GM23248 (cell line): ENCODE data around the gene BMI1. TPM values are rescaled to one million over a fixed set of nuclear protein-coding genes. Genes with fewer than 3 reads are reported as not detected.
A peak's percentile ranks its signal among the peaks of the same experiment; 100 is the strongest.

Experiments
- DNase-seq: peaks from one replicate; pipeline ENCODE4 v3.0.0-alpha.2; 2015
- H2AFZ ChIP-seq: fragments of 200-600 bp; sonication (generic); 2 replicates; pipeline ENCODE4 v1.6.1; 2016; ENCODE audit warnings: antibody characterized with exemption
- H3F3A ChIP-seq: fragments of 200-600 bp; sonication (generic); 2 replicates; pipeline ENCODE4 v1.6.1; 2016; ENCODE audit warnings: mild to moderate bottlenecking, antibody characterized with exemption, mixed run types; ENCODE audit not compliant: insufficient read depth
- H3K27ac ChIP-seq: fragments of 200-600 bp; sonication (generic); 2 replicates; pipeline ENCODE4 v1.5.1; 2016; ENCODE audit warnings: mild to moderate bottlenecking
- H3K27me3 ChIP-seq: fragments of 200-600 bp; sonication (generic); replicated peaks from 2 replicates; pipeline ENCODE4 v1.6.1; 2016; ENCODE audit warnings: mild to moderate bottlenecking; ENCODE audit not compliant: insufficient read depth
- H3K36me3 ChIP-seq: fragments of 200-600 bp; sonication (generic); 2 replicates; pipeline ENCODE4 v1.6.1; 2016; ENCODE audit warnings: low read depth, mild to moderate bottlenecking
- H3K4me1 ChIP-seq: fragments of 200-600 bp; sonication (generic); 2 replicates; pipeline ENCODE4 v1.6.1; 2016; ENCODE audit warnings: mild to moderate bottlenecking; ENCODE audit not compliant: insufficient read depth
- H3K4me2 ChIP-seq: fragments of 200-600 bp; sonication (generic); one replicate; pipeline ENCODE4 v1.6.1; 2016; ENCODE audit warnings: mild to moderate bottlenecking; ENCODE audit not compliant: unreplicated experiment
- H3K4me3 ChIP-seq: fragments of 200-600 bp; sonication (generic); 2 replicates; pipeline ENCODE4 v1.5.1; 2016; ENCODE audit warnings: mild to moderate bottlenecking
- H3K79me2 ChIP-seq: fragments of 200-600 bp; sonication (generic); 2 replicates; pipeline ENCODE4 v1.6.1; 2016; ENCODE audit warnings: mild to moderate bottlenecking; ENCODE audit not compliant: insufficient read depth
- H3K9ac ChIP-seq: fragments of 200-600 bp; sonication (generic); 2 replicates; pipeline ENCODE4 v1.6.1; 2016; ENCODE audit warnings: mild to moderate bottlenecking
- H3K9me2 ChIP-seq: fragments of 200-600 bp; sonication (generic); 2 replicates; pipeline ENCODE4 v1.6.1; 2016; ENCODE audit warnings: mixed run types, mild to moderate bottlenecking, moderate library complexity; ENCODE audit not compliant: insufficient read depth
- H3K9me3 ChIP-seq: fragments of 200-600 bp; sonication (generic); one replicate; pipeline ENCODE4 v1.6.1; 2017; ENCODE audit warnings: low read depth
- H4K20me1 ChIP-seq: fragments of 200-600 bp; sonication (generic); 2 replicates; pipeline ENCODE4 v1.6.0; 2016; ENCODE audit not compliant: insufficient read depth
- EZH2 ChIP-seq: fragments of 200-600 bp; sonication (generic); IDR thresholded peaks from 2 replicates; pipeline ENCODE4 v1.6.1; 2018; ENCODE audit warnings: antibody characterized with exemption, mild to moderate bottlenecking; ENCODE audit not compliant: insufficient read depth, poor library complexity, severe bottlenecking
- EZH2phosphoT487 ChIP-seq: fragments of 200-600 bp; sonication (generic); IDR thresholded peaks from 2 replicates; pipeline ENCODE4 v1.6.1; 2018; ENCODE audit warnings: antibody characterized with exemption, moderate library complexity, mild to moderate bottlenecking, low read depth; ENCODE audit not compliant: insufficient read depth
- WGBS, 2 experiments: methylation state at CpG; one replicate each; pipeline ENCODE4 v1.1.6; 2015 to 2017; ENCODE audit warnings: low lambda C conversion rate in 2 of 2, low coverage in 1 of 2; ENCODE audit errors: missing lambda C conversion rate in 2 of 2; 5-methylcytosine and 5-hydroxymethylcytosine counted together
- in situ Hi-C: fragments of 300-500 bp; cut with MboI; formaldehyde crosslinking; loops from 2 replicates; pipeline ENCODE4 v1.15.0; 2020
- polyA plus RNA-seq: library from polyadenylated mRNA; unstranded; fragments of >200 nt; fragmentation: Nextera tagmentation; extraction: Ambion mirVana; gene quantifications from 2 replicates; pipeline ENCODE4 v1.2.1, GENCODE V29; 2016
- total RNA-seq: library from RNA; depleted of rRNA; stranded (reverse); fragments of >200 nt; shearing (Covaris generic); gene quantifications from 2 replicates; pipeline ENCODE4 v1.2.3, GENCODE V29; 2014

Gene BMI1
- total and polyA plus RNA-seq, 2 experiments from 2014 or later = 38.0 to 66.0 TPM

GRCh38 chr10:22368402-22368801, 47.5 kb downstream of the BMI1 start:
- Histone ChIP-seq H3K9ac (no peak overlapping the region), H4K20me1 (no peaks in the 10 kb centered on the region), H3K9me3 (no peaks in the 10 kb centered on the region), H2AFZ (no peak overlapping the region), H3F3A (no peaks in the 10 kb centered on the region), H3K4me3 (no peak overlapping the region), H3K27me3 (no peaks in the 10 kb centered on the region), H3K36me3 (no peaks in the 10 kb centered on the region), H3K27ac (no peak overlapping the region), H3K9me2 (no peaks in the 10 kb centered on the region), H3K4me2 (no peak overlapping the region), H3K4me1 (no peaks in the 10 kb centered on the region), H3K79me2 (no peaks in the 10 kb centered on the region)
- WGBS, 2 experiments = 91% methylated on average over 4 of the region's 4 CpGs
- in situ Hi-C loops = no loop called here
- no peak for DNase-seq
- TF ChIP-seq EZH2 = no peak
- no peak for TF ChIP-seq EZH2phosphoT487

GRCh38 chr10:22368981-22369380, 48.1 kb downstream of the BMI1 start:
- Histone ChIP-seq H4K20me1 (no peaks in the 10 kb centered on the region), H3K4me1 (no peaks in the 10 kb centered on the region), H3K4me3 (no peak overlapping the region), H3K27ac (no peak overlapping the region), H3K4me2 (no peak overlapping the region), H3K36me3 (no peaks in the 10 kb centered on the region), H3K27me3 (no peaks in the 10 kb centered on the region), H3K9me2 (no peaks in the 10 kb centered on the region), H3K9ac (no peak overlapping the region), H3F3A (no peaks in the 10 kb centered on the region), H3K79me2 (no peaks in the 10 kb centered on the region), H2AFZ (no peak overlapping the region), H3K9me3 (no peaks in the 10 kb centered on the region)
- in situ Hi-C loops = no loop called here
- WGBS, 2 experiments = 65 to 79% methylated on average over 2 of the region's 2 CpGs
- TF ChIP-seq EZH2phosphoT487 = no peak
- TF ChIP-seq EZH2 = no peak
- no peak for DNase-seq

- no peak overlapping the region for H3K9ac ChIP-seq
- H3F3A ChIP-seq = no peaks in the 10 kb centered on the region
- H3K9me2 ChIP-seq = no peaks in the 10 kb centered on the region
- in situ Hi-C loops = no loop called here
- 79 to 81% methylated on average over 5 of the region's 5 CpGs for WGBS, 2 experiments
- H3K79me2 ChIP-seq = no peaks in the 10 kb centered on the region
- no peak overlapping the region for H3K4me2 ChIP-seq
- no peak overlapping the region for H3K4me3 ChIP-seq
- no peaks in the 10 kb centered on the region for H3K4me1 ChIP-seq
- no peaks in the 10 kb centered on the region for H3K9me3 ChIP-seq
- TF ChIP-seq EZH2phosphoT487 = no peak
- no peak for TF ChIP-seq EZH2
- no peaks in the 10 kb centered on the region for H3K27me3 ChIP-seq
- no peak overlapping the region for H2AFZ ChIP-seq
- no peaks in the 10 kb centered on the region for H4K20me1 ChIP-seq
- DNase-seq = peak; percentile 29
- no peaks in the 10 kb centered on the region for H3K36me3 ChIP-seq
- no peak overlapping the region for H3K27ac ChIP-seq
Observed at GRCh38 chr10:22369434-22370072, 48.7 kb downstream of the BMI1 start.

GRCh38 chr10:22370320-22370719, 49.4 kb downstream of the BMI1 start:
- in situ Hi-C loops = no loop called here
- no peak for DNase-seq
- no peak overlapping the region for H3K4me3 ChIP-seq
- no peaks in the 10 kb centered on the region for H4K20me1 ChIP-seq
- no peak overlapping the region for H2AFZ ChIP-seq
- no peaks in the 10 kb centered on the region for H3K9me3 ChIP-seq
- no peaks in the 10 kb centered on the region for H3F3A ChIP-seq
- no peaks in the 10 kb centered on the region for H3K27me3 ChIP-seq
- no peak overlapping the region for H3K27ac ChIP-seq
- H3K4me1 ChIP-seq = no peaks in the 10 kb centered on the region
- no peaks in the 10 kb centered on the region for H3K9me2 ChIP-seq
- H3K4me2 ChIP-seq = no peak overlapping the region
- H3K9ac ChIP-seq = no peak overlapping the region
- H3K36me3 ChIP-seq = no peaks in the 10 kb centered on the region
- no peaks in the 10 kb centered on the region for H3K79me2 ChIP-seq
- no peak for TF ChIP-seq EZH2phosphoT487
- no peak for TF ChIP-seq EZH2

- 71 to 81% methylated on average over 6 of the region's 6 CpGs for WGBS, 2 experiments
- Histone ChIP-seq H3K27me3 (no peaks in the 10 kb centered on the region), H3K4me3 (no peak overlapping the region), H3K27ac (no peak overlapping the region), H4K20me1 (no peaks in the 10 kb centered on the region), H3F3A (no peaks in the 10 kb centered on the region), H2AFZ (no peak overlapping the region), H3K4me2 (no peak overlapping the region), H3K79me2 (no peaks in the 10 kb centered on the region), H3K9ac (no peak overlapping the region), H3K4me1 (no peaks in the 10 kb centered on the region), H3K9me2 (no peaks in the 10 kb centered on the region), H3K36me3 (no peaks in the 10 kb centered on the region), H3K9me3 (no peaks in the 10 kb centered on the region)
- DNase-seq = no peak
- no peak for TF ChIP-seq EZH2phosphoT487
- no peak for TF ChIP-seq EZH2
- in situ Hi-C loops = no loop called here
Observed at GRCh38 chr10:22372298-22372697, 51.4 kb downstream of the BMI1 start.
